AG09319 (cell line): Measurements from ENCODE around the gene ACSL6.
"Not testable (repeated sequence)": the region's sequence is repeated elsewhere in the genome, so short reads cannot be mapped to it uniquely, and the experiment has no call there.

Source experiments
- DNase-seq: peaks from one replicate; pipeline ENCODE4 v3.0.0-alpha.2; 2010; ENCODE audit warnings: low read depth; ENCODE audit errors: extremely low read depth
- CTCF ChIP-seq: IDR thresholded peaks from 2 replicates; pipeline ENCODE4 v1.5.1; 2011; ENCODE audit warnings: low read depth, mild to moderate bottlenecking, inconsistent platforms, low read length, moderate library complexity

The ACSL6 gene

DNA sequence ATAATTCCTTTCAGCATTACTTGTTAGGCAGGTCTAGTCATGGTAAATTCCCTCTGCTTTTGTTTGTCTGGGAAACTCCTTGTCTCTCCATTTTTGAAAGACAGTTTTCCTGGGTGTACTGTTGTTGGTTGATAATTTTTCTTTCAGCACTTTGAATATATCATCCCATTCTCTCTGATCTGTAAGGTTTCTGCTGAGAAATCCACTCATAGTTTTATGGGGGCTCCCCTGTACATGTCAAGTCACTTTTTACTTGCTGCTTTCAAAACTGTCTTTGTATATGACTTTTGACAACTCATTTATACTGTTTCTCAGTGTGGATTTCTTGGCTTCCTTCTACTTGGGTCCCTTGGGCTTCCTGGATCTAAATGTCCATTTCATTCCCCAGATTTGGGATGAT, 82.5 kb downstream of the ACSL6 start:
- no peak for TF ChIP-seq CTCF
- no peak for DNase-seq

DNA sequence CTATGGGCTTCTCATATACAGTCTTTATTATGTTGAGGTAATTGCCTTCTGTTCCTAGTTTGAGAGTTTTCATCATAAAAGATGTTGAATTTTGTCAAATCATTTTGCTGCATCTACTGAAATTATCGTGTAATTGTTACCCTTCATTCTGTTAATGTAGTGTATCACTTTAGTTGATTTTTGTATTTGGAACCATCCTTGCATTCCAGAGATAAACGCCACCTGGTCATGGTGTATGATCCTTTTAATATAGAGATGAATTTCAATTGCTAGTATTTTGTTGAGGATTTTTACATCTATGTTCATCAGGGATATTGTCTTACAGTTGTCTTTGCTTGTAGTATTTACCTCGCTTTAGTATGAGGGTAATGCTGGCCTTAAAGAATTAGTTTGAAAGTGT, 85.3 kb downstream of the ACSL6 start:
- DNase-seq, result no peak

DNA sequence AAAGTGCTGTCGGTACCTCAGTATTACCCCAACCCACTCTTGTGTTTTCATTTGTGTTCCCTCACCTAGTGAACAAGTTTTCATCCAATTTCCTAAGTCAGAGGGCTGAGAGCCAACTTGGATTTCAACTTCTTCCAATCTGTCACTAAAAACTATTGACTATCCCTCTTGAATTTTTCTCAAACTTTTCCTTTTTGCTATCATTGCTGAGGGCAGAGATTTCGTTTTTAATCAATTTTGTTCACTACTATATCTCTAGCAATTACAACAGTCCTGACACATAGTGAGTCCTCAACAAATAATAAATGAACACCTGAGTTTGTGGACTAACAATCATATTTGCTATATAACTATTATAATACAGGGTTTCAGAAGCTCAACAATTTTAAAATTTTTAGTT, 95.0 kb downstream of the ACSL6 start:
- DNase-seq, result no peak
- TF ChIP-seq CTCF, result no peak

More for the DNA sequence above, 85.3 kb downstream of the ACSL6 start:
- TF ChIP-seq CTCF, result no peak

DNA sequence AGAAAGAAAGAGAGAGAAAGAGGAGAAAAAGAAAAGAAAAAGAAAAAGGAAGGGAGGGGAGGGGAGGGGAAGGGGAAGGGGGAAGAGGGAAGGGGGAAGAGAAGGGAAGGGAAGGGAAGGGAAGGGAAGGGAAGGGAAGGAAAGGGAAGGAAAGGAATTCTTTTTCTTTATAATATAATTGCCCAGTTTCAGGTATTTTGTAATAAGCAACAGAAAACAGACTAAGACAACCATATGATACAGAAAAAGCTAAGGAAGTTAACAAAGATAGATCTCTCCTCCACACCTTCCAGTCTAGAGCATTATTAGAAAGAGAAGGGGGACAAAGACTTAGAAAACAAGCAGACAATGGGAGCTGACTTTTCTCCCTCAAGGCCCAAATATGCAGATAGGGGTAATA, 97.0 kb downstream of the ACSL6 start:
- TF ChIP-seq CTCF, result no peak
- no peak for DNase-seq

DNA sequence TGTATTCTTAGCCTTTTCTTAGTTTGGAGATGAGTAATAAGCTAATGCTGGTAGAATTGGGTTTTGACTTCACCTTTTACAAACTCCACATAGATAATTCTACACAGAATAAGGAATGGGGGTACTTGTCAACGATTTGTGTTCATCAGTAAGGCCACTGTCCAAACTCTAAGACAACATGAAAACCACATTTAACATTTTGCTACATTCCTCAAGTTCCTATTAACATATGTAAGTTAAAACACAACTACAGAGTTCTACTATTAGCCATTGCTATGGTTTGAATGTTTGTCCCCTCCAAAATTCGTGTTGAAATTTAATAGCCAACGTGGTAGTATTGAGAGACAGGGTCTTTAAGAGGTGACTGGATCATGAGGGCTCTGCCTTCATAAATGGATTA, 97.9 kb downstream of the ACSL6 start:
- TF ChIP-seq CTCF, result no peak
- DNase-seq, result no peak

GRCh38 chr5:131906668-131907067, 104.8 kb downstream of the ACSL6 start:
- no peak for TF ChIP-seq CTCF

DNA sequence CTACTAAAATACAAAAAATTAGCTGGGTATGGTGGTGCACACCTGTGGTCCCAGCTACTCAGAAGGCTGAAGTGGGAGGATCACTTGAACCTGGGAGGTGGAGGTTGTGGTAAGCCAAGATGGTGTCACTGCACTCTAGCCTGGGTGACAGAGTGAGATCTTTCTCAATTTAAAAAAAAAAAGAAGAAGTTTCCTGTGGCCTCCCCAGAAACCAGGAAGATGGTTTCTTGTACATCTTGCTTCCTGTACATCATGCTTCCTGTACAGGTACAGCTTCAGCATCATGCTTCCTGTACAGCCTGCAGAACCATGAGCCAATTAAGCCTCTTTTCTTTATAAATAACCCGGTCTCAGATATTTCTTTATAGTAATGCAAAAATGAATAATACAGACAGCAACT, 109.2 kb downstream of the ACSL6 start:
- not testable (repeated sequence) for DNase-seq

More at GRCh38 chr5:131906668-131907067, 104.8 kb downstream of the ACSL6 start:
- DNase-seq, result no peak
